NCI-H748 treated with DMSO at 0.1 percent for 48 hours (cell line): Measurements from ENCODE around the gene PANK4.
"Not testable (repeated sequence)": the region's sequence is repeated elsewhere in the genome, so short reads cannot be mapped to it uniquely, and the experiment has no call there.

Experiments
- DNase-seq: peaks from one replicate; lab custom pipeline; 2025; lab: John Stamatoyannopoulos, UW

The PANK4 gene

GRCh38 chr1:2525920-2526823 is at the start of gene PANK4:
TSS of gene PANK4 (minus strand) at chr1:2526596. CDS start at chr1:2526587, 9 bp downstream.
- DNase-seq, result peak; percentile 58

- DNase-seq, result no peak
Measured at GRCh38 chr1:2574350-2574749, 48.0 kb upstream of the PANK4 start.

- DNase-seq, result no peak
Measured at GRCh38 chr1:2573250-2573920, 47.0 kb upstream of the PANK4 start.

GRCh38 chr1:2571348-2571747 is 45.0 kb upstream of the PANK4 start:
- DNase-seq, result no peak

GRCh38 chr1:2570332-2570731 is 43.9 kb upstream of the PANK4 start:
- DNase-seq, result no peak

- DNase-seq, result not testable (repeated sequence)
Measured at GRCh38 chr1:2569703-2570102, 43.3 kb upstream of the PANK4 start.

GRCh38 chr1:2569060-2569459 is 42.7 kb upstream of the PANK4 start:
- DNase-seq, result no peak

GRCh38 chr1:2568187-2568816 is 41.9 kb upstream of the PANK4 start:
- DNase-seq, result not testable (repeated sequence)

GRCh38 chr1:2567083-2567679 is 40.8 kb upstream of the PANK4 start:
- no peak for DNase-seq

GRCh38 chr1:2566101-2567045 is 40.0 kb upstream of the PANK4 start:
- no peak for DNase-seq

GRCh38 chr1:2564815-2565374 is 38.5 kb upstream of the PANK4 start:
- DNase-seq, result no peak

GRCh38 chr1:2564006-2564814 is 37.8 kb upstream of the PANK4 start:
- DNase-seq, result no peak

- DNase-seq, result no peak
Measured at GRCh38 chr1:2563205-2563604, 36.8 kb upstream of the PANK4 start.

- DNase-seq, result no peak
Measured at GRCh38 chr1:2561898-2562895, 35.8 kb upstream of the PANK4 start.

GRCh38 chr1:2561446-2561845 is 35.0 kb upstream of the PANK4 start:
- DNase-seq, result no peak

- no peak for DNase-seq
Measured at GRCh38 chr1:2560299-2561073, 34.1 kb upstream of the PANK4 start.

GRCh38 chr1:2559509-2560298 is 33.3 kb upstream of the PANK4 start:
- no peak for DNase-seq
